ENCODE data around the gene FGR. TPM values are rescaled to one million over a fixed set of nuclear protein-coding genes. Genes with fewer than 3 reads are reported as not detected.

The FGR gene
- total and polyA plus RNA-seq, 2 of the 13 experiments (the other 11 are each of a cell fraction or from before 2014, with no cell fraction given), result not detected

- peak; percentile 43 for TF ChIP-seq CTCF (CRISPR knock-in tag; IDR thresholded peaks at IDR 0.05)
- TF ChIP-seq SMAD3 (CRISPR knock-in tag; IDR thresholded peaks at IDR 0.05), result peak; percentile 64; the same call in 1 of the 2 replicates
- TF ChIP-seq TERF1 (CRISPR knock-in tag; IDR thresholded peaks at IDR 0.05), result no peak
- TF ChIP-seq RELA (CRISPR knock-in tag; IDR thresholded peaks at IDR 0.05), result no peak
- no peak for TF ChIP-seq ZNF772 (CRISPR knock-in tag; IDR thresholded peaks at IDR 0.05)
- TF ChIP-seq XBP1 (CRISPR knock-in tag; IDR thresholded peaks at IDR 0.05), result no peak
- peak; percentile 60 for TF ChIP-seq DRAP1 (CRISPR knock-in tag; IDR thresholded peaks at IDR 0.05)
- no peak for TF ChIP-seq TCF7 (IDR thresholded peaks at IDR 0.05; ENCODE audit: low read depth)
- TF ChIP-seq GTF3A (CRISPR knock-in tag; conservative IDR thresholded peaks at IDR 0.05), result peak; percentile 7; the same call in 1 of the 2 replicates
- peak in 1 of 2 experiments; percentile 42; a peak in 1 of 4 replicates for TF ChIP-seq POLR2A (IDR thresholded peaks at IDR 0.05; ENCODE audit: insufficient read depth in 1 of 2, low read depth in 2 of 2, low read length in 2 of 2)
- TF ChIP-seq ZNF441 (CRISPR knock-in tag; IDR thresholded peaks at IDR 0.05; ENCODE audit: borderline replicate concordance), result no peak; the same call in 1 of the 2 replicates
- TF ChIP-seq ATF3 (CRISPR knock-in tag; IDR thresholded peaks at IDR 0.05), result peak; percentile 87
- TF ChIP-seq ZNF556 (CRISPR knock-in tag; IDR thresholded peaks at IDR 0.05; ENCODE audit: borderline replicate concordance), result no peak; the same call in 1 of the 2 replicates
- TF ChIP-seq RFXANK (CRISPR knock-in tag; IDR thresholded peaks at IDR 0.05), result no peak
- TF ChIP-seq MXD3 (CRISPR knock-in tag; IDR thresholded peaks at IDR 0.05), result no peak
- peak; percentile 43 for TF ChIP-seq U2AF1 (optimal IDR thresholded peaks at IDR 0.05; ENCODE audit: low read depth, low read length)
- TF ChIP-seq NFYB (CRISPR knock-in tag; IDR thresholded peaks at IDR 0.05), result 0 out of 2 replicates have a peak, but pooled peaks have one; percentile 13
- TF ChIP-seq ZNF629 (CRISPR knock-in tag; conservative IDR thresholded peaks at IDR 0.05), result peak; percentile 61; the same call in 1 of the 2 replicates
- no peak for TF ChIP-seq HDAC6 (IDR thresholded peaks at IDR 0.05; ENCODE audit: low read depth, low read length)
- no peak for TF ChIP-seq ZNF225 (CRISPR knock-in tag; IDR thresholded peaks at IDR 0.05)
- no peak for TF ChIP-seq ZBTB39 (CRISPR knock-in tag; IDR thresholded peaks at IDR 0.05)
- TF ChIP-seq HNF4A (CRISPR knock-in tag; IDR thresholded peaks at IDR 0.05), result peak; percentile 96
- TF ChIP-seq ZNF639 (CRISPR knock-in tag; conservative IDR thresholded peaks at IDR 0.05), result peak; percentile 53; the same call in 1 of the 2 replicates
These were observed 71.2 kb downstream of the FGR start (continued) for GRCh38 chr1:27563591-27564471.
